ENCODE measurements around the gene C19orf81.

- TF ChIP-seq RORB (CRISPR knock-in tag; IDR thresholded peaks at IDR 0.05) (no peak), USF2 (CRISPR knock-in tag; IDR thresholded peaks at IDR 0.05) (no peak), CTCF (IDR thresholded peaks at IDR 0.05) (no peak), E2F4 (CRISPR knock-in tag; IDR thresholded peaks at IDR 0.05; ENCODE audit: borderline replicate concordance, low read depth) (no peak), RELA (CRISPR knock-in tag; IDR thresholded peaks at IDR 0.05; ENCODE audit: borderline replicate concordance) (no peak), ATF2 (CRISPR knock-in tag; IDR thresholded peaks at IDR 0.05; ENCODE audit: borderline replicate concordance, low read depth) (no peak), TEAD4 (CRISPR knock-in tag; IDR thresholded peaks at IDR 0.05) (no peak), AFF4 (CRISPR knock-in tag; IDR thresholded peaks at IDR 0.05; ENCODE audit: borderline replicate concordance) (no peak), CREM (CRISPR knock-in tag; IDR thresholded peaks at IDR 0.05) (no peak)
Measured at GRCh38 chr19:50626011-50626410, 23.2 kb upstream of the C19orf81 start.
